Astrocyte (in vitro differentiated cells and primary cell): ENCODE data around the gene PUM2. TPM values are rescaled to one million over a fixed set of nuclear protein-coding genes. Genes with fewer than 3 reads are reported as not detected.

Experiments used
- DNase-seq: peaks from one replicate; pipeline ENCODE4 v3.0.0-alpha.2; 2010; ENCODE audit warnings: low read depth
- FAIRE-seq: peaks from 2 replicates; lab custom pipeline; 2011; peaks lifted over from hg19 to GRCh38; lab: Jason Lieb, UNC
- H2AFZ ChIP-seq: 2 replicates; pipeline ENCODE4 v1.6.0; 2012; ENCODE audit warnings: low read depth, low read length, inconsistent platforms
- H3K27ac ChIP-seq: 2 replicates; pipeline ENCODE4 v1.5.1; 2011; ENCODE audit warnings: low read depth, low read length, inconsistent platforms
- H3K27me3 ChIP-seq: 2 replicates; pipeline ENCODE4 v1.6.0; 2011; ENCODE audit warnings: low read length, inconsistent platforms; ENCODE audit not compliant: insufficient read depth
- H3K36me3 ChIP-seq: 2 replicates; pipeline ENCODE4 v1.5.1; 2011; ENCODE audit warnings: low read length, inconsistent platforms; ENCODE audit not compliant: insufficient read depth
- H3K4me1 ChIP-seq: 2 replicates; pipeline ENCODE4 v1.5.1; 2011; ENCODE audit warnings: low read length, inconsistent platforms; ENCODE audit not compliant: insufficient read depth
- H3K4me2 ChIP-seq: 2 replicates; pipeline ENCODE4 v1.6.0; 2012; ENCODE audit warnings: low read length, inconsistent platforms
- H3K4me3 ChIP-seq: 2 replicates; pipeline ENCODE4 v1.5.1; 2011; ENCODE audit warnings: low read depth, mild to moderate bottlenecking, low read length, inconsistent platforms; ENCODE audit not compliant: insufficient read depth
- H3K79me2 ChIP-seq: 2 replicates; pipeline ENCODE4 v1.6.0; 2012; ENCODE audit warnings: mild to moderate bottlenecking, low read length, inconsistent platforms; ENCODE audit not compliant: insufficient read depth
- H3K9ac ChIP-seq: 2 replicates; pipeline ENCODE4 v1.6.0; 2012; ENCODE audit warnings: mild to moderate bottlenecking, low read length, inconsistent platforms
- H3K9me3 ChIP-seq: 2 replicates; pipeline ENCODE4 v1.5.1; 2012; ENCODE audit warnings: low read depth, mild to moderate bottlenecking, low read length, inconsistent platforms; ENCODE audit not compliant: insufficient read depth
- H4K20me1 ChIP-seq: 2 replicates; pipeline ENCODE4 v1.6.0; 2012; ENCODE audit warnings: low read length, inconsistent platforms; ENCODE audit not compliant: insufficient read depth
- H3K27ac Mint-ChIP-seq: one replicate; pipeline ENCODE4 v1.8.0; 2021; ENCODE audit warnings: mild to moderate bottlenecking, mixed read lengths; ENCODE audit not compliant: unreplicated experiment
- H3K27me3 Mint-ChIP-seq: one replicate; pipeline ENCODE4 v1.8.0; 2021; ENCODE audit warnings: low read depth, mixed read lengths; ENCODE audit not compliant: unreplicated experiment
- H3K36me3 Mint-ChIP-seq: one replicate; pipeline ENCODE4 v1.8.0; 2021; ENCODE audit warnings: low read depth, mixed read lengths; ENCODE audit not compliant: unreplicated experiment
- H3K4me1 Mint-ChIP-seq: one replicate; pipeline ENCODE4 v1.8.0; 2021; ENCODE audit warnings: low read depth, mixed read lengths; ENCODE audit not compliant: unreplicated experiment
- H3K4me3 Mint-ChIP-seq: one replicate; pipeline ENCODE4 v1.8.0; 2021; ENCODE audit warnings: mild to moderate bottlenecking, moderate library complexity, mixed read lengths; ENCODE audit not compliant: unreplicated experiment
- H3K9me3 Mint-ChIP-seq: one replicate; pipeline ENCODE4 v1.8.0; 2021; ENCODE audit warnings: mild to moderate bottlenecking, mixed read lengths; ENCODE audit not compliant: unreplicated experiment
- EZH2 ChIP-seq: IDR thresholded peaks from 2 replicates; pipeline ENCODE4 v1.6.1; 2012; ENCODE audit warnings: mild to moderate bottlenecking, low read length, inconsistent platforms; ENCODE audit not compliant: insufficient read depth
- total RNA-seq: library from RNA; stranded (reverse); gene quantifications from 2 replicates; pipeline ENCODE4 v1.2.1, GENCODE V29; 2021
- TF ChIP-seq, protein P1 (sequence below): IDR thresholded peaks from 2 replicates; pipeline ENCODE4 v1.5.1; 2011; ENCODE audit warnings: low read depth, mild to moderate bottlenecking, inconsistent platforms, low read length, moderate library complexity; ENCODE audit not compliant: insufficient read depth

The PUM2 gene
- total RNA-seq, 1 donor from 2014 or later = 69.4 TPM

DNA sequence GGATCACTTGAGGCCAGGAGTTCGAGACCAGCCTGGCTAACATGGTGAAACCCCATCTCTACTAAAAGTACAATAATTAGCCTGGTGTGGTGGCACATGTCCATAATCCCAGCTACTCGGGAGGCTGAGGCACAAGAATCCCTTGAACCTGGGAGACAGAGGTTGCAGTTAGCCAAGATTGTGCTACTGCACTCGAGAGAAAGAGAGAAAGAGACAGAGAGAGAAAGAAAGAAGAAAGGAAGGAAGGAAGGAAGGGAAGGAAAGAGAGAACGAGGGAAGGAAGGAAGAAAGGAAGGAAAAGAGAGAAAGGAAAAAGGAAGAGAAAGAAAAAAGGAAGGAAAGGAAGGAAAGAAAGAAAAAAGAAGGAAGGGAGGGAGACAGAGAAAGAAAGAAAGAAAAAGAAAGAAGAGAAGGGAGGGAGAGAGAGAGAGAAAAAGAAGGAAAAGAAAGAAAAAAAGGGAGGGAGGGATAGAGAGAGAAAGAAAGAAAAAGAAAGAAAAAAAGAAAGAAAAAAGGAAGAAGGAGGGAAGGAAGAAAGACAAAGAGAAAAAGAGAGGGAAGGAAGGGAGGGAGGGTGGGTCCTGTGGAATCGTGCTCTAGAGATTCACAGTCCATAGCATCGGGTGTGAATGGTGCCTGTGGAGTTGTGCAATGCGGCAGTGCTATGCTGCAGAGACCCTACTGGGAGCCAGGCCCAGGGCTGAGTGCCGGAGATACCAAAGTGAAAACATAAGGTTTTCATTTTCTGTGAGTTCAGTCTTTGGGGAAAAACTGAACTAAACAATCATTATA, 121.1 kb downstream of the PUM2 start:
- no peak overlapping the region for H2AFZ ChIP-seq
- TF ChIP-seq, protein P1, sequence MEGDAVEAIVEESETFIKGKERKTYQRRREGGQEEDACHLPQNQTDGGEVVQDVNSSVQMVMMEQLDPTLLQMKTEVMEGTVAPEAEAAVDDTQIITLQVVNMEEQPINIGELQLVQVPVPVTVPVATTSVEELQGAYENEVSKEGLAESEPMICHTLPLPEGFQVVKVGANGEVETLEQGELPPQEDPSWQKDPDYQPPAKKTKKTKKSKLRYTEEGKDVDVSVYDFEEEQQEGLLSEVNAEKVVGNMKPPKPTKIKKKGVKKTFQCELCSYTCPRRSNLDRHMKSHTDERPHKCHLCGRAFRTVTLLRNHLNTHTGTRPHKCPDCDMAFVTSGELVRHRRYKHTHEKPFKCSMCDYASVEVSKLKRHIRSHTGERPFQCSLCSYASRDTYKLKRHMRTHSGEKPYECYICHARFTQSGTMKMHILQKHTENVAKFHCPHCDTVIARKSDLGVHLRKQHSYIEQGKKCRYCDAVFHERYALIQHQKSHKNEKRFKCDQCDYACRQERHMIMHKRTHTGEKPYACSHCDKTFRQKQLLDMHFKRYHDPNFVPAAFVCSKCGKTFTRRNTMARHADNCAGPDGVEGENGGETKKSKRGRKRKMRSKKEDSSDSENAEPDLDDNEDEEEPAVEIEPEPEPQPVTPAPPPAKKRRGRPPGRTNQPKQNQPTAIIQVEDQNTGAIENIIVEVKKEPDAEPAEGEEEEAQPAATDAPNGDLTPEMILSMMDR = no peak
- no peak for FAIRE-seq
- H3K4me1 ChIP-seq = peaks cover 10% of the 10 kb centered on the region
- H3K4me2 ChIP-seq = no peak overlapping the region
- no peaks in the 10 kb centered on the region for H3K79me2 ChIP-seq
- Mint-ChIP-seq H3K4me3 (no peak overlapping the region), H3K27me3 (peaks cover 8% of the 10 kb centered on the region), H3K9me3 (no peaks in the 10 kb centered on the region), H3K4me1 (peaks cover 9% of the 10 kb centered on the region), H3K27ac (no peak overlapping the region), H3K36me3 (no peaks in the 10 kb centered on the region)
- H4K20me1 ChIP-seq = no peaks in the 10 kb centered on the region
- H3K27me3 ChIP-seq = no peaks in the 10 kb centered on the region
- H3K4me3 ChIP-seq = no peak overlapping the region
- H3K9me3 ChIP-seq = no peaks in the 10 kb centered on the region
- DNase-seq = no peak
- no peaks in the 10 kb centered on the region for H3K36me3 ChIP-seq
- H3K9ac ChIP-seq = no peak overlapping the region
- no peak overlapping the region for H3K27ac ChIP-seq

DNA sequence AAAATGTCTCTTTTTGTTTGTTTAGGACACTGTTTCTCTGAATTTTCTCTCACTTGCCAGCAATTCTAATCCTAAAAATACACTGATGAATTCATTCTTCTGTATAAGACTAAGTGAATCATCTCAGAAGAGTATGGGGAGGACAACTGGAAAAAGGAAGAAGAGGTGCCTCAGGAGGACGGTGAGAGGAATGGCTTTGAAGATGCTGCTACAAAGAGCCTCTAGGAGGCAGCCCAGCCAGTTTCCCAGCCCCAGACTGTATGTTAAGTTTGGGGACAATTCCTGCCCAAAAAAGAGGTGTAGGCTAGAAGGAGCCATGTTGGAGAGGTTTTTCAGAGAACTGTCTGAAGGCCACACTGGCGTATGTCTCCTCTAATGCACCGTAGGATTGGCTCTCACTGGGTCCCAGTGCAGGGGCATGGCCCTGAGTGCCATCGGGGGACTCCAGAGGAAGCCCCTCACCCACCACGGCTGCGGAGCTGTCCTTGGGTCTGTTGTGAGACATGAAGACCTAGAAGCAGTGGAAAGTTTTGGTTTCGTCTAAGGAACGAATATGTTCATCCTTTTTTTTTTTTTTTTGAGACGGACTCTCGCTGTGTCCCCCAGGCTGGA, 122.6 kb downstream of the PUM2 start:
- peaks cover 11% of the 10 kb centered on the region for H3K4me1 ChIP-seq
- no peak for DNase-seq
- no peak overlapping the region for H3K4me3 Mint-ChIP-seq
- no peaks in the 10 kb centered on the region for H3K9me3 Mint-ChIP-seq
- no peak for FAIRE-seq
- no peak overlapping the region for H3K9ac ChIP-seq
- H3K27ac Mint-ChIP-seq = no peak overlapping the region
- H3K27me3 Mint-ChIP-seq = peaks cover 8% of the 10 kb centered on the region
- H2AFZ ChIP-seq = no peak overlapping the region
- peaks cover 10% of the 10 kb centered on the region for H3K4me1 Mint-ChIP-seq
- no peaks in the 10 kb centered on the region for H3K36me3 ChIP-seq
- no peaks in the 10 kb centered on the region for H3K36me3 Mint-ChIP-seq
- H3K4me3 ChIP-seq = no peak overlapping the region
- H3K79me2 ChIP-seq = peaks cover 6% of the 10 kb centered on the region
- no peaks in the 10 kb centered on the region for H3K9me3 ChIP-seq
- H3K27ac ChIP-seq = no peak overlapping the region
- no peaks in the 10 kb centered on the region for H3K27me3 ChIP-seq
- TF ChIP-seq, protein P1 = no peak
- no peak for TF ChIP-seq EZH2
- no peaks in the 10 kb centered on the region for H4K20me1 ChIP-seq
- no peak overlapping the region for H3K4me2 ChIP-seq

DNA sequence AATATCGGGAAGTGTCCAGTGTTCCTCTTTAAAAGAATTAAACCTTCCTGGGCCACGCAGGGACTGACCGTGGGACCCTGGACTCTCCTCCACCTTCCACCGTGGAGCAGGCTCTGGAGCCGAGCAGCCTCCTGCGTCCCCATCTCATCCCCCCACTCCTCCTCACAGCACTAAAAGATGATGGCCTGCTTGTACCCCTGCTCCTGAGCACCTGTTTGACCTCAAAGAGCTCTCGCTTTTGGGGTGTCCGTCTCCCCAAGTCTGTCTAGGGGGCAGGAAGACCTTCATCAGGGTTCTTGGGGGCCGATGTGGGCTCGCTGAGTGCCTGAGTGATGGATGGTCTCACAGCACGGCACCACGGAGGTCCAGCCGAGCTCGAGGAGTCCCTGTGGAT, 124.5 kb downstream of the PUM2 start:
- H3K79me2 ChIP-seq = peaks cover 19% of the 10 kb centered on the region
- H3K36me3 ChIP-seq = no peaks in the 10 kb centered on the region
- no peak overlapping the region for H3K4me2 ChIP-seq
- no peaks in the 10 kb centered on the region for H3K9me3 ChIP-seq
- no peaks in the 10 kb centered on the region for H3K27me3 ChIP-seq
- no peak overlapping the region for H3K4me3 ChIP-seq
- no peaks in the 10 kb centered on the region for H4K20me1 ChIP-seq
- no peaks in the 10 kb centered on the region for H3K9me3 Mint-ChIP-seq
- peak overlapping the region; percentile 76 for H2AFZ ChIP-seq
- DNase-seq = no peak
- H3K4me1 Mint-ChIP-seq = peaks cover 17% of the 10 kb centered on the region
- no peak for TF ChIP-seq EZH2
- TF ChIP-seq, protein P1 = no peak
- H3K9ac ChIP-seq = no peak overlapping the region
- H3K36me3 Mint-ChIP-seq = no peaks in the 10 kb centered on the region
- H3K27me3 Mint-ChIP-seq = peaks cover 8% of the 10 kb centered on the region
- FAIRE-seq = no peak
- no peak overlapping the region for H3K27ac Mint-ChIP-seq
- no peak overlapping the region for H3K27ac ChIP-seq
- H3K4me1 ChIP-seq = peaks cover 24% of the 10 kb centered on the region
- peak overlapping the region; percentile 75 for H3K4me3 Mint-ChIP-seq
